Peyer's patch (tissue), 4 donors: ENCODE data around the gene EYA2. TPM values are rescaled to one million over a fixed set of nuclear protein-coding genes. Genes with fewer than 3 reads are reported as not detected.

Experiments
- DNase-seq, 3 donors: peaks; one replicate each; pipeline ENCODE4 v3.0.0-alpha.2; 2017 to 2019
- H3K27ac ChIP-seq, 4 donors: fragments of 200-600 bp; sonication (generic); one replicate each; pipeline ENCODE4 v1.5.1; 2016 to 2019
- H3K27me3 ChIP-seq, 2 donors: fragments of 200-600 bp; sonication (generic); one replicate each; pipeline ENCODE4 v1.5.1; 2019
- H3K36me3 ChIP-seq, 3 donors: fragments of 200-600 bp; sonication (generic); one replicate each; pipeline ENCODE4 v1.5.1; 2016 to 2019
- H3K4me1 ChIP-seq, 4 donors: fragments of 200-600 bp; sonication (generic); one replicate each; pipeline ENCODE4 v1.5.1; 2016 to 2019
- H3K4me3 ChIP-seq, 4 donors: fragments of 200-600 bp; sonication (generic); 1 replicate in 3 of 4; 2 replicates in 1 of 4; pipeline ENCODE4 v1.5.1; 2016 to 2019; ENCODE audit warnings: mild to moderate bottlenecking in 1 of 4
- H3K9me3 ChIP-seq, 4 donors: fragments of 200-600 bp; sonication (generic); one replicate each; pipeline ENCODE4 v1.5.1; 2016 to 2019; ENCODE audit warnings: mild to moderate bottlenecking in 1 of 4
- POLR2A ChIP-seq, 2 donors: fragments of 450-650 bp; IDR thresholded peaks; one replicate each; pipeline ENCODE4 v1.5.1; 2017; ENCODE audit warnings: antibody characterized with exemption in 2 of 2, mild to moderate bottlenecking in 2 of 2, moderate library complexity in 2 of 2
- small RNA-seq, 2 donors: library from RNA; depleted of rRNA; stranded (forward); fragments of <200 nt; gene quantifications; one replicate each; pipeline ENCODE3, GENCODE V24; 2016
- total RNA-seq, 4 donors: library from RNA; depleted of rRNA; stranded (reverse); fragments of >200 nt; gene quantifications; one replicate each; pipeline ENCODE4 v1.1.0, GENCODE V29; 2016
- TF ChIP-seq, protein P1 (sequence below), 6 experiments: fragments of 450-650 bp in 4 of 6; fragments of 200-600 bp in 2 of 6; sonication (generic) in 1 of 6; IDR thresholded peaks; one replicate each; pipeline ENCODE4 v1.5.1; 2017 to 2019; ENCODE audit warnings: antibody characterized with exemption in 6 of 6, mild to moderate bottlenecking in 3 of 6, moderate library complexity in 1 of 6

Gene EYA2
- total RNA-seq, 4 donors from 2014 or later, result 0.40 to 1.7 TPM; not detected in 2

DNA sequence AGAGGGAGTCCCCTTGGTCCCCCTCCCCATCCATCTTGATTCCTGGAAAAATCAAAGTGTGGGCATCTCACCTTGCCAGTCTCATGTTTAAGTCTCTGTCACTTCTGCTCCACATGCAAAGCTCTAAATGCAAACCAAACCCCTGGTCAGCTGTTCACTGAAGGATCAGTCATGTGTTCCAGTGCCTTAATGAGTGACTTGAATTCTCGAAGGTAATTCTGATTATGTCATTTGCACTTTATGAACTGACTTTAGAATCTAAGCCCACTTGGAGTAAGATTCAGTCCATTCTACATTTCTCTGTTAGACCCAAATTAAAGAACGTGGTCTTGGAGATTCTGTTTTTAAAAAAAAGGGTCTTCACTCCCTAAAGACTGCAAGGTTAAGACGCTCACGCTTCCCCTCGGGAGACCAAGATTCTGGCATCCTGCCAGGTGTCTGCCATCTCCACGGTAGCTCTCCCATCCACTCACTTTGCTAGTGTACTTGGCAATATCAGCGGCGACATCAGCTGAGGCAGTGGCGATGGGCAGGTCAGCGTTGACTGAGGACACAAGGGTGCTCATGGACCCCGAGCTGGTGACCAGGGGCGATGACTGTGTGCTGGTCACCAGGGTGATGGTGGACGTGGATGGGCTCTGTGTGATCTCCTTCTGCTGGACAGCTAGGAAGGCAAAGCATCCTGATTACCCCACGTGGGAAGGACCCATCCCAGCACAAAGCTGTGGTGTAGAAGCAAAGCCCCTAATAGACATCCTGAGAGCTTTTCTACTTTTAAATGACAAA is 341.4 kb downstream of the EYA2 start:
- no peaks in the 10 kb centered on the region for H3K9me3 ChIP-seq
- TF ChIP-seq, protein P1, sequence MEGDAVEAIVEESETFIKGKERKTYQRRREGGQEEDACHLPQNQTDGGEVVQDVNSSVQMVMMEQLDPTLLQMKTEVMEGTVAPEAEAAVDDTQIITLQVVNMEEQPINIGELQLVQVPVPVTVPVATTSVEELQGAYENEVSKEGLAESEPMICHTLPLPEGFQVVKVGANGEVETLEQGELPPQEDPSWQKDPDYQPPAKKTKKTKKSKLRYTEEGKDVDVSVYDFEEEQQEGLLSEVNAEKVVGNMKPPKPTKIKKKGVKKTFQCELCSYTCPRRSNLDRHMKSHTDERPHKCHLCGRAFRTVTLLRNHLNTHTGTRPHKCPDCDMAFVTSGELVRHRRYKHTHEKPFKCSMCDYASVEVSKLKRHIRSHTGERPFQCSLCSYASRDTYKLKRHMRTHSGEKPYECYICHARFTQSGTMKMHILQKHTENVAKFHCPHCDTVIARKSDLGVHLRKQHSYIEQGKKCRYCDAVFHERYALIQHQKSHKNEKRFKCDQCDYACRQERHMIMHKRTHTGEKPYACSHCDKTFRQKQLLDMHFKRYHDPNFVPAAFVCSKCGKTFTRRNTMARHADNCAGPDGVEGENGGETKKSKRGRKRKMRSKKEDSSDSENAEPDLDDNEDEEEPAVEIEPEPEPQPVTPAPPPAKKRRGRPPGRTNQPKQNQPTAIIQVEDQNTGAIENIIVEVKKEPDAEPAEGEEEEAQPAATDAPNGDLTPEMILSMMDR (IDR thresholded peaks at IDR 0.05), result no peak
- no peak for TF ChIP-seq POLR2A (IDR thresholded peaks at IDR 0.05)
- H3K36me3 ChIP-seq, result peaks cover 0 to 90% (median 0%) of the 10 kb centered on the region in 3 donors

DNA sequence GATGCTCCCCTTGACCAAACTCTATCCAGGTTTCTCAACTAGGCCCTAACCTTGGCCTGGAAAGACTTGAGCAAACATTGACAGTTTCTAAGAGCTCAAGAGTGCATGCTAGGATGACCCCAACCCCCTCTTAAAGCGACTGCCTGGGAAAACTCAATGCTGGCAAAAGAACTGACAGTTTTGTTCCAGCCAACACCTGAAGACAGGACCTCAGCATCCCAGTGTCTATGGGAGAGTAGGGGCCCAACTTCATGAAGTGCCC is 341.9 kb downstream of the EYA2 start:
- H3K36me3 ChIP-seq, result peaks cover 0 to 84% (median 0%) of the 10 kb centered on the region in 3 donors
- no peak overlapping the region for H3K4me3 ChIP-seq
- TF ChIP-seq POLR2A (IDR thresholded peaks at IDR 0.05), result no peak
- TF ChIP-seq, protein P1 (IDR thresholded peaks at IDR 0.05), result no peak
- no peak overlapping the region for H3K27ac ChIP-seq
- DNase-seq, result no peak
- H3K9me3 ChIP-seq, result no peaks in the 10 kb centered on the region
- no peaks in the 10 kb centered on the region for H3K27me3 ChIP-seq
- no peaks in the 10 kb centered on the region for H3K4me1 ChIP-seq

More for the DNA sequence above, 341.4 kb downstream of the EYA2 start:
- Histone ChIP-seq H3K27ac (no peak overlapping the region), H3K4me1 (no peaks in the 10 kb centered on the region), H3K27me3 (no peaks in the 10 kb centered on the region), H3K4me3 (no peak overlapping the region)
- DNase-seq, result no peak

DNA sequence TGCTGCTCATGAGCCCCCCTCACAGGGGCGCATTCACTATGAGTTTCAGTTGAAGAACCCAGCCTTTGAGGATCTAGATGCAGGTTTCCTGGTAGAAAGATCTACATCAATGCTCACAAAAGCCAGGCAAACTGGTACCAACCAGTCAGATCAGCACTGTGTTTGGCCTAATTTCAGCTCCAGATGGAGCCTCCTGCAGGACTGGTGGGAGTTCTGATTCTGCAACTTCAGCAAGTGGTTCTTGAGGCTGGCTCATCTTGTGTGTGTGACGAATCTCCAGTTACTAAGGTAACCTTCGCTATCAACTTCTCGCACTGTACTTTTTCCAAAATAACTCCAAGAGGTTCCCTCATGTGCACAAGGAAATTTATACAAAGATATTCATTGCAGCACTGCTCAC is 343.1 kb downstream of the EYA2 start:
- Histone ChIP-seq H3K27me3 (no peaks in the 10 kb centered on the region), H3K36me3 (peaks cover 0 to 81% (median 0%) of the 10 kb centered on the region in 3 donors), H3K4me1 (peaks cover 0 to 6% (median 0%) of the 10 kb centered on the region in 4 donors), H3K4me3 (no peak overlapping the region), H3K27ac (no peak overlapping the region), H3K9me3 (no peaks in the 10 kb centered on the region)
- TF ChIP-seq POLR2A (IDR thresholded peaks at IDR 0.05), result no peak
- TF ChIP-seq, protein P1 (IDR thresholded peaks at IDR 0.05), result no peak
- DNase-seq, result no peak

Small RNA genes within 50 kb of the gene (small RNA-seq; reads per million reads assigned to genes)
- 0 reads per million in 2 donors for gene MIR3616

Other genes with a start within 250 kb of the EYA2 start
- gene SLC13A3, start 243.4 kb upstream of the EYA2 start, total RNA-seq, result 10 to 100 TPM in 1 of 4 donors, 1 to 10 TPM in 1, not detected in 2; 1.3 to 10.7 TPM
- gene TP53RK, start 205.4 kb upstream of the EYA2 start, total RNA-seq, result 10 to 100 TPM in 2 of 4 donors, 1 to 10 TPM in 2; 7.4 to 12.1 (median 10.6) TPM
- 10 to 100 TPM in 3 of 4 donors, 1 to 10 TPM in 1; 8.3 to 19.0 (median 15.4) TPM for gene SLC2A10, start 185.2 kb upstream of the EYA2 start, total RNA-seq